GM21737 (cell line): ENCODE data around the gene HEMK1.

Source experiments
- ATAC-seq: cut with Tn5 transposase; IDR thresholded peaks from one replicate; pipeline ENCODE4 v1.9.1; 2021; ENCODE audit warnings: mild to moderate bottlenecking, moderate library complexity; ENCODE audit not compliant: unreplicated experiment

HEMK1 gene

DNA sequence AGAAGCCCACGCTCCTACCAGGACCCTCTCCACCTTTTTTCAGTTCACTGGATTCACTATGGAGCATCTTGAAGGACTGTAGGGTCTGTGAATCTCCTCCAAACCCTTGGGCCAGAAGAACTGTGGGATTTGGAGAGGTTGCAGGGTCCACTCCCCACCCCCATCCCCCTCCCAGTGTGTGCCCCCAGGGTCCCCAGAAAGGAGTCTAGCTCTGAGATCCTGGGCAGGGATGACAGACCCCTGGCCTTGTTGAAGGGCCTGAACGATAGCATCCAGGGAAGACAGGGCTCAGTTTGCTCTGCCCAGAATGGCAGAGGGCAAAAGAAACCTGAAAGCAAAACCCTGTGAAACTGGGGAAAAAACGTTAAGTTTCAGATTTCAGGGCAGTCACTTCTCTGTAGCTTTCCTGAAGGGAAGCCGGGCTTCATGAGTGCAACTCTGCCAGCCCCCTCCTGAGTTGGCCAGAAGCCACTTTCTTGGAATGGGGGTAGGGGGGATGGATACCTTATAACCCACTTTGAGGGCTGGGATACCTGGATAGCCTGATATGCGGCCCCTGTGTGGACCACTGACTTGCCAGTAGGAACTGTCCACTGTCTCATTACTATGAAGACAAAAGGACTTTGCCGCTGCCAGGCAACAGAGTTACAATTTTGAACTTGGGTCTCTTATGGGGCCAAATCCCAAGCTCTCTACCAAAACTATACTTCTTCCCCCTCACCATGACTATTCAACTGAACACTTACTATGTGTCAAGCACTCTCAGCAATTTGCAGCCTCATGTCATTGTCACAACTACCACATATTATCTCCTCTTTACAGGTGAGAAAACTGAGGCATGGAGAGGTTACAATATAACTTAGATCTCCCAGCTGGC is 43.9 kb downstream of the HEMK1 start:
- ATAC-seq = no peak

DNA sequence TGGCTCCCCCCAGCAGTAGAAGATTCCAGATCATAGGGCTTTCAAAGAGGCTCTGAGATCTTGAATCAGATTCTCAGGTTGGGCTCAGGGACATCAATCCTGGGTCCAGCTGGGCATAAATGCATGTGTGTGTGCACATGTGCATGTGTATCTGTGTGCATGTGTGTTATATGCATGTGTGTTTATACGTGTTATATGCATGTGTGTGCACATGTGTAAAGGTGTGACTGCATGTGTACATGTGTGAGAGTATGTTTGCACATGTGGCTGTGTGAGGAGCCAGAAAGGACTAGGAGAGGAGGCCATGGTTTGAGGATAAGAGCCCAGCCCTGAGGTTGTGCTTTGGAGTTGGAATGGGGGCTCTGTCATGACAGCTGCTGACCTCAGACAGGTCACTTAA is 45.9 kb downstream of the HEMK1 start:
- no peak for ATAC-seq

DNA sequence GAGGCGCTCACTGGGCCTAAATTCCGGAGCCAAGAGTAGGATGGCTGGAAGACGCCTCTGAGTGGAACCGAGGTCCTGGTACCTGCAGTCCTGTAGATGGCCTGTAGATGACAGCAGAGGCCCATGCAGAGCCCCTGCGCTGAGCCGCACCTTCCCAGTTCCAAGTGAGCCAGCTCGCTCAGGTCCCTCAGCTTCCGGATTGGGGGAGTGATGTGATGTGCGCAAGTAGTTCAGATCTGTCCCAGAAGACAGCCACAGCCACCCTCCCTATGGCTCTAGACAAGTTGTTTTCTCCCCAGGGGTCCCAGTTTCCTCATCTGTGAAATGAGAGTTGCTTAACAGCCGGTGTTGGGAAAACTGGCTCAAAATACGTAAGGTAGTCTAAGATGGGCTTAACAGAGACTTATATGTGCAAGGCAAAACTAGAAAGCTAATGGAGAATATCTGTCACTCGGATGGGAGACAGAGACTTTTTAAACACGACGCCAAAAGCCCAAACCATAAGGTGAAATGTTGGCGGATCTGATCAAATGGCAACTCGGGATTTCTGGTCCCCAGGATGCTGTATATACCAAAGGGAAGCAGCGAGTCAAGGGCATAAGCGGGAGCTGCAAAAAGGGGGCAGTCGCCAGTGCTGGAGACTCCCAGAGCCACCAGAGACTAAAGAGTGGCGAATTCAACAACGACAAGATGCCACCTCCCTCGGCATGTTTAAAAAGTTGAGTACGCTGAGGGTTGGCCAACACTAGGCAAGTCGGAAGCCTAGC is 46.9 kb downstream of the HEMK1 start:
- ATAC-seq = peak; percentile 24

DNA sequence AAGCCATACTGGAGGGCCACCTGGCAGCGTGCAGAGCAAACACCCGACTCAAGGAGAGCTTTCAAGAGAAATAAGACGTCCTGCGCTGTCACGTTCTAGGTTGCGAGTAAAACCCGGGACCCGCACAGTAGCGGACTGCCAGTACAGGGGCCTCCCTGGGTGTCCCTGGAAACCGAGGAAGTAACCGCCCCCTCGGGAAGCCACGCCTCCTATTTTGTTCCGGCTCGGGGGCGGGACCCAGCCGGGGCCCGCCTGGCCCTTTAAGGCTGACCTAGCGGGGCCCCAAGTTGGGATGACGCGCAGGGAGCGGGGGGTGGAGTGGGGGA is 47.4 kb downstream of the HEMK1 start:
- peak; percentile 61 for ATAC-seq

GRCh38 chr3:50617096-50617791 is 47.9 kb downstream of the HEMK1 start, which contains the start of gene MAPKAPK3:
MAPKAPK3 (plus strand) TSS chr3:50617151; CDS start chr3:50617566, 415 bp downstream.
- ATAC-seq = peak; percentile 9

- ATAC-seq = no peak
Observed at GRCh38 chr3:50617911-50618481, 48.7 kb downstream of the HEMK1 start.

DNA sequence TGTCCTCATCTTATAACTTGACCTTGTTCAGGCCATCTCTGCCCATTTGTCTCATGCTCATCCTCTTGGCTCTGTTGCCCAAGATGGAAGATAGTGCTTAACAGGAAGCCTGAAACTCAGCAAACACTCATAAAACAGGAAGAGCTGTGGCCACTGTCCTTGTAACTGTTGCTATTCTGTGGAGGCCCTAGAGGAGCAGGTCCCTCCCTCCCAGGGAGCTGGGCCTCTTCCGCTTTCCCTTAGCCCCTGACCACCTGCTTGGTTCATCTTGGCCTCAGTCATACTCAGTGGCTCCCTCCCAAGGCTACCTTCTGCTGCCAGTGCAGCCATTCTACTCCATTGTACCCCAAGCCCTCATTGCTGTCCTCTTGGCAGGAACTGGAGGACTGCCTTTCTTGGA is 51.1 kb downstream of the HEMK1 start:
- no peak for ATAC-seq

DNA sequence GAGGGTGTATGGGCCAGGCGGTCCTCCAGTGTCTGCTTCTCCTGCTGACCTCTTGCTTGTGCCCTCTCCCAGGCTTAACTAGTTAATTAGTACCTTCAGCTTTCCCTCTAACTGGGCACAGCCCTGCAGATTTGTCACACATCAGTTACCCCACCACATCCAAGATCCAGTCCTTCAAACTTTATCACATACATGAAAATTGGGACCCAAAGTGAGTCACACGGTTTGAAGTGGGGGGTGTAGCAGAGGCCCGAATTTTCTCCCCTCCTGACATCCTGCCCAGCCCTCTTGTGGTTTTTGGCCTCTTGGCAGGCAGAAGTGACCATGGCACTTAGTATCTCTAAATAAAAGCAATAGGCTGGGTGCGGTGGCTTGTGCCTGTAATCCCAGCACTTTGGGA is 51.5 kb downstream of the HEMK1 start:
- ATAC-seq = no peak

DNA sequence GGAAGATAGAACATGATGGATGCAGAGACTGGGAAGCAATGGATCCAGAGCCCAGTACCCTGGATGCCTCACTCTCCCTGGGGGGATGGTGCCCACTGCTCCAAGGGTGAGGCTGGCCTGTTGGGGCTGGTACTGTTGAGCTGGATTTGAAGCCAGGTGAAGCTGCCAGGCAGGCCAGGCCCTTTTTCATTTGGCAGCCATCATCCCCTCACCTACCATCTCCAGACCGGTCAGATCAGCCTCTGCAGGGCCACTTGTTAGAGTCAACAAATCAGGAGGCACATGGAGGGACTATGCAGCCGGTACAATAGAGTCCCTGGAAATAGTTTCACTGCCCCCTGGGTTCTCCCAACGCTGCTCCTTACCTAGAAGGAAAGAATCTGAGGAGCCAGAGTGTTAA is 53.6 kb downstream of the HEMK1 start:
- no peak for ATAC-seq

- ATAC-seq = no peak
Observed at GRCh38 chr3:50623840-50624474, 54.6 kb downstream of the HEMK1 start.

DNA sequence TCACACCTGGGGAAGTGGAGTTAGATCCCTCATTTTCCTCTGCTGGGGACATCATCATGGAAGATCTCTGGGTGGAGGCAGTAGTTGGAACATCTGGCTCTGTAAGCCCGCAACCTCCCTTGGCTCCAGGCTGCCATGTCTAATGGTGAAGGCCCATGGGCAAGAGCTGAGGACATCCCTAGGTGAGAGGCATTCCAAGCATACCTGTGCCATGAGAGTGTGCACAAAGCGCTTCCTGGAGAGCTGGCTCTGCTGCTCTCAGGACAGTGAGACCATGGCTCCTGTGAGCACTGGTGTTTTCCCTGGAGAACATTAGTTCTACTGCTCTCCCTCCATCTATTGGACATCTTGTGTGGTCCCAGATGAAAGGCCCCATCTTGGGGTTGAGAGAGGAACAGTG is 55.3 kb downstream of the HEMK1 start:
- ATAC-seq = no peak

DNA sequence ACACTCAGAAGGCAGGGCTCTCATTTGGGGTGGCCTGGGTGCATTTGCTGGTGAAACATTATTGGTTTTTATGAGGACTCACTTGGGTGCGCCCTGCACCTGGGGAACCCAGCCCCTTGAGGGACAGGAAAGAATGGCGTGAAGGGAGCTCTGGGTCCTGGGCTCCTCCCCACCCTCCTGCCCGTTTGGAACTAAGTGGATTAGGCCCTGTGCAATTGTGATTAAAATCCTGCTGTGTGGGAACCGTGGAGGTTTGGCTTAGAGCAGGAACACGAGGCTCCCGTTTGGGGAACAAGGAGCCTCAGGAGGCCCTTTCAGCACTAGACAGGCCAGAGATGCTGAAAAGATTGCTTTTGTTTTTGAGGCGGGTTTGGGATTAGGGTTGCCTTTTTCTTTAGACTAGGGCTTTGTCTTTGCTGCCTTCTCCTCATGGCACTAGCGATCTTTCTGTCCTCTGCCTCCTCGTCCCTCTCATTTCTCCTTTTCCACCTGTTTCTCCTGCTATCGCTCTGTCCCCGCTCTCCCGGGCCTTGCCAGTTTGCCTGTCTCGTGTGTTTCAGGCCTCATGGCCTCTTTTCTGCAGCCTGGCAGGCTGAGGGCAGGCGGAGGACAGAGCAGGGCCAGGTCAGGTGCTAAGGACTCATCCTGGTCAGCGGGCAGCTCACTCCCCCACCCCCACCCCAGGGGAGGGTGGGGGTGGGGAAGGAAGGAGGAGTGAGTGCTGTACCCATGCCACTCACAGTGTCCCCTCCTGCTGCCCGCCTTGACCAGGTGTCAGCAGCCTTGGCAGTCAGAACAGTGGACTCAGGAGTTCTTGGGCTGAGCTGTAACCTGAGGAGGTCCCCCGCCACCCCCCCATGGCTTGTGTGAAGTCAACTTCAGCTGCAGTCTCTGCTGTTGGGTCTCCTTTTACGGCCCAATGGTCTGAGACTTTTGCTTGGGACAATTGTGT is 56.2 kb downstream of the HEMK1 start:
- ATAC-seq = no peak

DNA sequence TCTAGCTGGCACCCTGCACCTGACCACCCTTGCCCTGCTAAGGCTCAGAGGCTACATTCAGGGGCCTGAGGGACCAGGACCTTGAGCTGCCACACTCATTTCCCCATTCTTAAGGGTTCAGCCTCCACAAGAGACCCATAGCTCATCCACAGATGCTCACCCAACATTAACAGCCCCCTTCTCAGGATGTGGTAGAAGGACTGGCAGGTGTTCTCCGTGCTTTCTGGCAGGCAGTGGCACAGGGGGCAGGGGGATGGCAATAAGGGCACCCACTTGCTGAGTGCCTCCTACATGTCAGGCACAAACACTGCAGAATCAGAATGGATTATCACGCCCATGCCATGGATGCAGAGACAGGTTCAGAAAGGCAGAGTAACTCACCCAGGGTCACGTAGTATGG is 57.1 kb downstream of the HEMK1 start:
- ATAC-seq = no peak

- no peak for ATAC-seq
Observed at GRCh38 chr3:50627407-50628051, 58.2 kb downstream of the HEMK1 start.

DNA sequence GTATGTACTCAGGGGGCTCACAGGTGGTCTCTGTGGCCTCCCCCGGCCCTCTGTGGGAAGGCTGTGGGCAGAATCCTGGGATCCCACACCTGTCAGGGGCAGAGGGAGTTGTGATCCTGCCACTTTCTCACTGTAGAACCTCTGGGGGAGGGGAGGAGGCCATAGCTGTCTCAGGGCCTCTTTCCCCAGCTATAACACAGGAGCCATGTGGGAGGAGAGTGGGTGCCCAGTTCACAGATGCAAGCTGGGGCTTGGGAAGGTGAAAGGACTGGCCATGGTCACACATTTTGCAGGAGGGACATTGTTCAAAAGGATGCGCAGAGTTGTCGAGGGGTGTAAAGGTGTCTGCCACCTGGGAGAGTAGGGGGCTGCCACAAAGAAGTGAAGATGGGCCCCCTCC is 59.3 kb downstream of the HEMK1 start:
- no peak for ATAC-seq

GRCh38 chr3:50630394-50630793 is 61.1 kb downstream of the HEMK1 start:
- ATAC-seq = no peak

DNA sequence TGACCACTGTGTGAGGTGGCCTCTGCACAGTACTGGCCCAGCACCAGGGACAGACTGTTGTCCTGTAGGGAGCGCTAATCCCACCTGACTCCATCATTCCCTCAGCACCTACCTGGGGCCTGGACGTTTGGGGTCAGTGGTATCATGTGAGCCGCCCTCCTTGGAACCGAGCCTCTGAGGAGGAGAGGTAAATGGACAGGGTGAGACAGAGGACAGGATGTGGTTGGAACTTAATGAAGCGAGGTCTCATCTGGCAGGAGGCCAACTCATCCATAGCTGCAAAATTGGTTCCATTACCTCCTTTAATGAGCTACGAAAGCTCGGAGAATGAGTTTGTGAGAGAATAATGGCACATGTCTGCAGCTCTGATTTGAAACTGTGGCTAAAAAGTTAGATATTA is 61.6 kb downstream of the HEMK1 start:
- ATAC-seq = no peak

DNA sequence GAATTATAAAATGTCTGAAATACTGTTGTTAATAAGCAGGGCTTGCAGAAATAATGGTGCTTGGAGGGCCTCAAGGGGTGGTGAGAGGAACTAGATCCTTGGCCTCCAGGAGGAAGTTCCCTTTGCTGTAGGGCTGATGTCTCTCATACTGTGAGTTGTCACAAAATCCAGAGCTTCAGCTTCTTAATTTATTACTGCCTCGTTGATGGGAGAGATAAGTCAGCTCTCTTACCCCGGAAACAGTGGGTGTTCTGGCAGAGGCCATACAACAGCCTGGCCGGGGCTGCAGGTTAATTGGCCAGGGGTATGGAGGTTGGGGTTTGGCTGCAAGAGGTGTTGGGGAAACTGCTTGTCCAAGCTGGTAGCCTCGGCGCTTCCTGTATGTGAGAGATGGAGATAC is 63.1 kb downstream of the HEMK1 start:
- no peak for ATAC-seq

- no peak for ATAC-seq
Observed at GRCh38 chr3:50633230-50633790, 64.0 kb downstream of the HEMK1 start.
